ENCODE results near the gene KAZALD1.

GRCh38 chr10:101053516-101053915, 8.3 kb upstream of the KAZALD1 start:
- TF ChIP-seq CTCF (IDR thresholded peaks at IDR 0.05): no peak
- TF ChIP-seq POLR2A (IDR thresholded peaks at IDR 0.05): no peak
- TF ChIP-seq POLR2AphosphoS5 (IDR thresholded peaks at IDR 0.05): no peak
